ENCODE results near the gene SAMD7. TPM values are rescaled to one million over a fixed set of nuclear protein-coding genes. Genes with fewer than 3 reads are reported as not detected.

Gene SAMD7
- total RNA-seq, 1 experiment from 2014 or later = not detected

GRCh38 chr3:169948559-169949448, 37.4 kb downstream of the SAMD7 start:
- H3K27ac Mint-ChIP-seq (ENCODE audit: unreplicated experiment) = no peak overlapping the region
- TF ChIP-seq CTCF (IDR thresholded peaks at IDR 0.05; ENCODE audit: insufficient read depth in 1 of 2, low read depth in 1 of 2, low read length in 1 of 2, severe bottlenecking in 1 of 2, unreplicated experiment in 1 of 2) = no peak
- no peaks in the 10 kb centered on the region; the same call in 1 of the 2 replicates for H3K27me3 ChIP-seq (replicated peaks; ENCODE audit: control insufficient read depth, insufficient read depth, low read length)
- H3K36me3 ChIP-seq (ENCODE audit: control insufficient read depth, insufficient read depth, low read length) = no peaks in the 10 kb centered on the region
- H3K4me3 ChIP-seq (ENCODE audit: low read depth, low read length) = no peak overlapping the region
- no peaks in the 10 kb centered on the region for H3K27me3 Mint-ChIP-seq (ENCODE audit: insufficient read depth, unreplicated experiment)
- H3K36me3 Mint-ChIP-seq (ENCODE audit: insufficient read depth, unreplicated experiment) = no peaks in the 10 kb centered on the region
- BruUV-seq (replicated peaks) = no TSS peak
- DNase-seq = no peak
- H3K4me3 Mint-ChIP-seq (ENCODE audit: unreplicated experiment) = no peak overlapping the region
- H3K4me1 ChIP-seq = no peaks in the 10 kb centered on the region
- POLR2A ChIA-PET = no interaction called here
- intact Hi-C loops (cut with micrococcal nuclease; ENCODE audit: unreplicated experiment) = no loop called here
- H3K9me3 Mint-ChIP-seq (ENCODE audit: unreplicated experiment) = no peaks in the 10 kb centered on the region
- CTCF ChIA-PET = no interaction called here
- H3K4me1 Mint-ChIP-seq (ENCODE audit: low read depth, unreplicated experiment) = no peaks in the 10 kb centered on the region
- H3K9me3 ChIP-seq = no peaks in the 10 kb centered on the region

GRCh38 chr3:169952045-169952444, 40.7 kb downstream of the SAMD7 start:
- intact Hi-C loops (cut with micrococcal nuclease; ENCODE audit: unreplicated experiment) = no loop called here
- TF ChIP-seq CTCF (IDR thresholded peaks at IDR 0.05; ENCODE audit: insufficient read depth in 1 of 2, low read depth in 1 of 2, low read length in 1 of 2, severe bottlenecking in 1 of 2, unreplicated experiment in 1 of 2) = no peak
- H3K4me1 ChIP-seq = no peaks in the 10 kb centered on the region
- no peak for DNase-seq
- no peak overlapping the region for H3K4me3 ChIP-seq (ENCODE audit: low read depth, low read length)
- no TSS peak for BruUV-seq (replicated peaks)
- H3K9me3 ChIP-seq = no peaks in the 10 kb centered on the region
- no peaks in the 10 kb centered on the region for H3K36me3 ChIP-seq (ENCODE audit: control insufficient read depth, insufficient read depth, low read length)
- Mint-ChIP-seq H3K4me3 (ENCODE audit: unreplicated experiment) (no peak overlapping the region), H3K27me3 (ENCODE audit: insufficient read depth, unreplicated experiment) (no peaks in the 10 kb centered on the region), H3K36me3 (ENCODE audit: insufficient read depth, unreplicated experiment) (no peaks in the 10 kb centered on the region), H3K9me3 (ENCODE audit: unreplicated experiment) (no peaks in the 10 kb centered on the region), H3K27ac (ENCODE audit: unreplicated experiment) (no peak overlapping the region), H3K4me1 (ENCODE audit: low read depth, unreplicated experiment) (no peaks in the 10 kb centered on the region)
- ChIA-PET POLR2A (no interaction called here), CTCF (no interaction called here)
- no peaks in the 10 kb centered on the region; the same call in none of the 2 replicates for H3K27me3 ChIP-seq (replicated peaks; ENCODE audit: control insufficient read depth, insufficient read depth, low read length)

GRCh38 chr3:169953462-169954141, 42.2 kb downstream of the SAMD7 start:
- Mint-ChIP-seq H3K27me3 (ENCODE audit: insufficient read depth, unreplicated experiment) (no peaks in the 10 kb centered on the region), H3K4me3 (ENCODE audit: unreplicated experiment) (no peak overlapping the region), H3K27ac (ENCODE audit: unreplicated experiment) (no peak overlapping the region), H3K9me3 (ENCODE audit: unreplicated experiment) (no peaks in the 10 kb centered on the region), H3K4me1 (ENCODE audit: low read depth, unreplicated experiment) (no peaks in the 10 kb centered on the region), H3K36me3 (ENCODE audit: insufficient read depth, unreplicated experiment) (no peaks in the 10 kb centered on the region)
- POLR2A ChIA-PET = no interaction called here
- no TSS peak for BruUV-seq (replicated peaks)
- Histone ChIP-seq H3K4me3 (ENCODE audit: low read depth, low read length) (no peak overlapping the region), H3K27me3 (replicated peaks; ENCODE audit: control insufficient read depth, insufficient read depth, low read length) (no peaks in the 10 kb centered on the region; the same call in none of the 2 replicates), H3K9me3 (no peaks in the 10 kb centered on the region), H3K4me1 (no peaks in the 10 kb centered on the region), H3K36me3 (ENCODE audit: control insufficient read depth, insufficient read depth, low read length) (no peaks in the 10 kb centered on the region)
- no peak for TF ChIP-seq CTCF (IDR thresholded peaks at IDR 0.05; ENCODE audit: insufficient read depth in 1 of 2, low read depth in 1 of 2, low read length in 1 of 2, severe bottlenecking in 1 of 2, unreplicated experiment in 1 of 2)
- CTCF ChIA-PET = no interaction called here
- no peak for DNase-seq
- intact Hi-C loops (cut with micrococcal nuclease; ENCODE audit: unreplicated experiment) = no loop called here

Measured in Caco-2 (cell line).